Measurements from ENCODE around the gene PGM2. TPM values are rescaled to one million over a fixed set of nuclear protein-coding genes. Genes with fewer than 3 reads are reported as not detected.

The PGM2 gene
- total and polyA plus RNA-seq, 10 of the 15 experiments (the other 5 are each of a cell fraction or from before 2014, with no cell fraction given) = 11.9 to 41.7 (median 37.1) TPM

DNA sequence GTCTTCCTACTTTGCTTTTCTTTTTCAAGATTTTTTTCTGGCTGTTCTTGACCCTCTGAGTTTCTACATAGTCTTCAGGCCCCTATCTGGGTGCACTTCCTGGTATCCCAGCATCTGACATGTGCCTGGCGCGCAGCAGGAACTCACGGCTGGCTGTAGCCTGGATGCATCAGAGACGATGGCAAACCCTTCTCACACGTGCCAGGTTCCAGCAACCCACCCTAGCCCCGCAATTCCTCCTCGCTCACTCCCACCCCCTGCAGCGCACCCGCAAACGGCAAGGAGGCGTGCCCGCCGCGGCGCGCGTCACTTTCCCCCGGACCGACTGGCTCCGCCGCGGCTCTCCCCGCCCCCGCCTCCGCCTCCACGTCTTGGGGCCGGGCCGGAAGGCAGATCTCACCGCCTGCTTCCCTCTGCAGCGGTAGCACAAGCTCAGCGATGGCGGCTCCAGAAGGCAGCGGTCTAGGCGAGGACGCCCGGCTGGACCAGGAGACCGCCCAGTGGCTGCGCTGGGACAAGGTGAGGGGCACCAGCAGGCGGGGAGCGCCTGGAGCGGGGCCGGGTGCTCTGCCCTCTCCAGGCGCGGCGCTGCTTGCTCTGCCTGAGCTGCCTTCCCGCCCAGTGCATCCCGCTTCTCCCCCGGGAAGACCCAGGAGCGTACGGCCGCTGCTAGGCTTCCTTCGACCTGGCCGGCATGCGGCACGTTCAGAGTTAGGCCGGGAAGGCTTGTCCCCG, at the start of gene PGM2 (continued):
- no peak for TF ChIP-seq ZNF274 (IDR thresholded peaks at IDR 0.05; ENCODE audit: insufficient read depth, insufficient read length)
- TF ChIP-seq ZSCAN29 (IDR thresholded peaks at IDR 0.05) = no peak
- no peak for TF ChIP-seq MEF2B (IDR thresholded peaks at IDR 0.05; ENCODE audit: partially characterized antibody, poor library complexity, severe bottlenecking)
- TF ChIP-seq, protein P1, sequence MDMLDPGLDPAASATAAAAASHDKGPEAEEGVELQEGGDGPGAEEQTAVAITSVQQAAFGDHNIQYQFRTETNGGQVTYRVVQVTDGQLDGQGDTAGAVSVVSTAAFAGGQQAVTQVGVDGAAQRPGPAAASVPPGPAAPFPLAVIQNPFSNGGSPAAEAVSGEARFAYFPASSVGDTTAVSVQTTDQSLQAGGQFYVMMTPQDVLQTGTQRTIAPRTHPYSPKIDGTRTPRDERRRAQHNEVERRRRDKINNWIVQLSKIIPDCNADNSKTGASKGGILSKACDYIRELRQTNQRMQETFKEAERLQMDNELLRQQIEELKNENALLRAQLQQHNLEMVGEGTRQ (IDR thresholded peaks at IDR 0.05; ENCODE audit: borderline replicate concordance, low read depth, low read length) = no peak
- peak; percentile 48; the same call in 1 of the 2 replicates for TF ChIP-seq TBL1XR1 (IDR thresholded peaks at IDR 0.05; ENCODE audit: low read depth, low read length)
- no peak for TF ChIP-seq HCFC1 (IDR thresholded peaks at IDR 0.05; ENCODE audit: low read length)
- peak; percentile 100 for TF ChIP-seq POLR2A (IDR thresholded peaks at IDR 0.05; ENCODE audit: low read depth, low read length)
- TF ChIP-seq, protein P2, sequence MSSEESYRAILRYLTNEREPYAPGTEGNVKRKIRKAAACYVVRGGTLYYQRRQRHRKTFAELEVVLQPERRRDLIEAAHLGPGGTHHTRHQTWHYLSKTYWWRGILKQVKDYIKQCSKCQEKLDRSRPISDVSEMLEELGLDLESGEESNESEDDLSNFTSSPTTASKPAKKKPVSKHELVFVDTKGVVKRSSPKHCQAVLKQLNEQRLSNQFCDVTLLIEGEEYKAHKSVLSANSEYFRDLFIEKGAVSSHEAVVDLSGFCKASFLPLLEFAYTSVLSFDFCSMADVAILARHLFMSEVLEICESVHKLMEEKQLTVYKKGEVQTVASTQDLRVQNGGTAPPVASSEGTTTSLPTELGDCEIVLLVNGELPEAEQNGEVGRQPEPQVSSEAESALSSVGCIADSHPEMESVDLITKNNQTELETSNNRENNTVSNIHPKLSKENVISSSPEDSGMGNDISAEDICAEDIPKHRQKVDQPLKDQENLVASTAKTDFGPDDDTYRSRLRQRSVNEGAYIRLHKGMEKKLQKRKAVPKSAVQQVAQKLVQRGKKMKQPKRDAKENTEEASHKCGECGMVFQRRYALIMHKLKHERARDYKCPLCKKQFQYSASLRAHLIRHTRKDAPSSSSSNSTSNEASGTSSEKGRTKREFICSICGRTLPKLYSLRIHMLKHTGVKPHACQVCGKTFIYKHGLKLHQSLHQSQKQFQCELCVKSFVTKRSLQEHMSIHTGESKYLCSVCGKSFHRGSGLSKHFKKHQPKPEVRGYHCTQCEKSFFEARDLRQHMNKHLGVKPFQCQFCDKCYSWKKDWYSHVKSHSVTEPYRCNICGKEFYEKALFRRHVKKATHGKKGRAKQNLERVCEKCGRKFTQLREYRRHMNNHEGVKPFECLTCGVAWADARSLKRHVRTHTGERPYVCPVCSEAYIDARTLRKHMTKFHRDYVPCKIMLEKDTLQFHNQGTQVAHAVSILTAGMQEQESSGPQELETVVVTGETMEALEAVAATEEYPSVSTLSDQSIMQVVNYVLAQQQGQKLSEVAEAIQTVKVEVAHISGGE (CRISPR knock-in tag; IDR thresholded peaks at IDR 0.05) = no peak
- TF ChIP-seq CHD2 (IDR thresholded peaks at IDR 0.05; ENCODE audit: borderline replicate concordance, low read depth, low read length) = peak; percentile 69; the same call in 1 of the 2 replicates
- TF ChIP-seq NFYB (IDR thresholded peaks at IDR 0.05; ENCODE audit: insufficient read depth, low read depth, low read length) = no peak
- peak; percentile 91; the same call in 1 of the 2 replicates for TF ChIP-seq LARP7 (IDR thresholded peaks at IDR 0.05)
- no peak for TF ChIP-seq SP1 (IDR thresholded peaks at IDR 0.05; ENCODE audit: low read depth, low read length)
- TF ChIP-seq, protein P3, sequence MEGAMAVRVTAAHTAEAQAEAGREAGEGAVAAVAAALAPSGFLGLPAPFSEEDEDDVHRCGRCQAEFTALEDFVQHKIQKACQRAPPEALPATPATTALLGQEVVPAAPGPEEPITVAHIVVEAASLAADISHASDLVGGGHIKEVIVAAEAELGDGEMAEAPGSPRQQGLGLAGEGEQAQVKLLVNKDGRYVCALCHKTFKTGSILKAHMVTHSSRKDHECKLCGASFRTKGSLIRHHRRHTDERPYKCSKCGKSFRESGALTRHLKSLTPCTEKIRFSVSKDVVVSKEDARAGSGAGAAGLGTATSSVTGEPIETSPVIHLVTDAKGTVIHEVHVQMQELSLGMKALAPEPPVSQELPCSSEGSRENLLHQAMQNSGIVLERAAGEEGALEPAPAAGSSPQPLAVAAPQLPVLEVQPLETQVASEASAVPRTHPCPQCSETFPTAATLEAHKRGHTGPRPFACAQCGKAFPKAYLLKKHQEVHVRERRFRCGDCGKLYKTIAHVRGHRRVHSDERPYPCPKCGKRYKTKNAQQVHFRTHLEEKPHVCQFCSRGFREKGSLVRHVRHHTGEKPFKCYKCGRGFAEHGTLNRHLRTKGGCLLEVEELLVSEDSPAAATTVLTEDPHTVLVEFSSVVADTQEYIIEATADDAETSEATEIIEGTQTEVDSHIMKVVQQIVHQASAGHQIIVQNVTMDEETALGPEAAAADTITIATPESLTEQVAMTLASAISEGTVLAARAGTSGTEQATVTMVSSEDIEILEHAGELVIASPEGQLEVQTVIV (IDR thresholded peaks at IDR 0.05; ENCODE audit: borderline replicate concordance, partially characterized antibody) = peak; percentile 67
- peak; percentile 93 for TF ChIP-seq YY1 (IDR thresholded peaks at IDR 0.05; ENCODE audit: low read depth, low read length)
- no peak for TF ChIP-seq NFYA (IDR thresholded peaks at IDR 0.05; ENCODE audit: borderline replicate concordance, low read depth, low read length)
- TF ChIP-seq, protein P4, sequence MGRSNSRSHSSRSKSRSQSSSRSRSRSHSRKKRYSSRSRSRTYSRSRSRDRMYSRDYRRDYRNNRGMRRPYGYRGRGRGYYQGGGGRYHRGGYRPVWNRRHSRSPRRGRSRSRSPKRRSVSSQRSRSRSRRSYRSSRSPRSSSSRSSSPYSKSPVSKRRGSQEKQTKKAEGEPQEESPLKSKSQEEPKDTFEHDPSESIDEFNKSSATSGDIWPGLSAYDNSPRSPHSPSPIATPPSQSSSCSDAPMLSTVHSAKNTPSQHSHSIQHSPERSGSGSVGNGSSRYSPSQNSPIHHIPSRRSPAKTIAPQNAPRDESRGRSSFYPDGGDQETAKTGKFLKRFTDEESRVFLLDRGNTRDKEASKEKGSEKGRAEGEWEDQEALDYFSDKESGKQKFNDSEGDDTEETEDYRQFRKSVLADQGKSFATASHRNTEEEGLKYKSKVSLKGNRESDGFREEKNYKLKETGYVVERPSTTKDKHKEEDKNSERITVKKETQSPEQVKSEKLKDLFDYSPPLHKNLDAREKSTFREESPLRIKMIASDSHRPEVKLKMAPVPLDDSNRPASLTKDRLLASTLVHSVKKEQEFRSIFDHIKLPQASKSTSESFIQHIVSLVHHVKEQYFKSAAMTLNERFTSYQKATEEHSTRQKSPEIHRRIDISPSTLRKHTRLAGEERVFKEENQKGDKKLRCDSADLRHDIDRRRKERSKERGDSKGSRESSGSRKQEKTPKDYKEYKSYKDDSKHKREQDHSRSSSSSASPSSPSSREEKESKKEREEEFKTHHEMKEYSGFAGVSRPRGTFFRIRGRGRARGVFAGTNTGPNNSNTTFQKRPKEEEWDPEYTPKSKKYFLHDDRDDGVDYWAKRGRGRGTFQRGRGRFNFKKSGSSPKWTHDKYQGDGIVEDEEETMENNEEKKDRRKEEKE (IDR thresholded peaks at IDR 0.05) = no peak
- peak; percentile 24 to 57 for TF ChIP-seq IKZF2 (IDR thresholded peaks at IDR 0.05)
- TF ChIP-seq MTA3 (IDR thresholded peaks at IDR 0.05; ENCODE audit: borderline replicate concordance, low read length) = no peak
- TF ChIP-seq, protein P5, sequence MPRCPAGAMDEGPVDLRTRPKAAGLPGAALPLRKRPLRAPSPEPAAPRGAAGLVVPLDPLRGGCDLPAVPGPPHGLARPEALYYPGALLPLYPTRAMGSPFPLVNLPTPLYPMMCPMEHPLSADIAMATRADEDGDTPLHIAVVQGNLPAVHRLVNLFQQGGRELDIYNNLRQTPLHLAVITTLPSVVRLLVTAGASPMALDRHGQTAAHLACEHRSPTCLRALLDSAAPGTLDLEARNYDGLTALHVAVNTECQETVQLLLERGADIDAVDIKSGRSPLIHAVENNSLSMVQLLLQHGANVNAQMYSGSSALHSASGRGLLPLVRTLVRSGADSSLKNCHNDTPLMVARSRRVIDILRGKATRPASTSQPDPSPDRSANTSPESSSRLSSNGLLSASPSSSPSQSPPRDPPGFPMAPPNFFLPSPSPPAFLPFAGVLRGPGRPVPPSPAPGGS (IDR thresholded peaks at IDR 0.05; ENCODE audit: borderline replicate concordance, insufficient read depth, low read depth, low read length, poor library complexity, severe bottlenecking) = no peak
